ENCODE data around the gene TRABD2B.

GRCh38 chr1:47793563-47793962 is 203.6 kb downstream of the TRABD2B start:
- TF ChIP-seq POLR2A (IDR thresholded peaks at IDR 0.05; ENCODE audit: low read depth, low read length) (no peak), CTCF (IDR thresholded peaks at IDR 0.05; ENCODE audit: extremely low read depth in 1 of 2, insufficient read depth in 1 of 2, low read depth in 1 of 2, low read length in 2 of 2) (no peak), MAX (IDR thresholded peaks at IDR 0.05; ENCODE audit: insufficient read depth, insufficient read length) (no peak), EZH2 (IDR thresholded peaks at IDR 0.05; ENCODE audit: borderline replicate concordance, low read depth, low read length, severe bottlenecking) (no peak), MYC (IDR thresholded peaks at IDR 0.05; ENCODE audit: low read depth, low read length) (no peak), POLR2AphosphoS5 (IDR thresholded peaks at IDR 0.05; ENCODE audit: insufficient read depth, low read depth, low read length) (no peak), JUN (IDR thresholded peaks at IDR 0.05; ENCODE audit: borderline replicate concordance, insufficient read depth, insufficient read length, low read depth) (no peak)
